Stimulated activated CD8-positive, alpha-beta memory T cell treated with anti-CD3 and anti-CD28 coated beads, Interleukin-2, amount 100 ng/mL, for 1 hour (primary cell): ENCODE data around the gene TCF25.
"Not testable (repeated sequence)": the region's sequence is repeated elsewhere in the genome, so short reads cannot be mapped to it uniquely, and the experiment has no call there.

Experiments
- DNase-seq, 2 donors: peaks; one replicate each; pipeline ENCODE4 v3.0.0-alpha.2; 2020; ENCODE audit warnings: low read depth in 2 of 2

The TCF25 gene

DNA sequence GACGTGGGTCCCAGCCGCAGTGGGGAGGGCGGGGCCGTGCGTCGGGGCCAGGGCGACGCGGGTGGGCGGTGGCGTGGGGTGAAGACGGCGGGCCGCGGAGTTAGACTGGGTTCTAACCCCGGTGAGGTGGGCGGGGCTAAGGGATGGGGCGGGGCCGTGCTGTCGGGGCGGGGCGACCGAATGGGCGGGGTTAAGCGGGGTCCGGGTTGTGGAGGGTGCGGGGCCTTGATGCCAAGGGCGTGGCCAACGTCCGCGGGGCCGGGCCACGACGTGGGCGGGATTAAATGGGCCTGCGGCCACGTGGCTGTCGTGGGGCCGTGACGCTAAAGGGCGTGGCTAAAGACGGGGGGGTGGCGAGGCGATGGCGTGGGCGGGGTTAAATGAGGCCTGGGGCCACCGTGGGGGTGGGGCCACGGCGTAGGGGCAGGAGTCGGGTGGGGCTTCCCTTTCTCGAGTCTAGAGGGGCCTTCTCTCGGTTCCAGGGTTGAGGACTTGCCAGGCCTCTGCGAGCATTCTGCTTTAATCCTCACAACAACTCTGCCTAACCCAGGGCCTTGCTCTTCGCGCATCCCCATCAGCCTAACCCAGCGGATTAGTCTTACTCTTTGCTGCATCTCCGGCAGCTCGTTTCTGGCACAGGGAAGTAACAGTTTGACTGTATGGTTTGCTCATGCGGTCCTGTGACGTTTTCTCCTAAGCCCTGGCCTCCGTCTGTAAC, 739 bp downstream of the TCF25 start:
- peak; percentile 87 to 91 for DNase-seq

DNA sequence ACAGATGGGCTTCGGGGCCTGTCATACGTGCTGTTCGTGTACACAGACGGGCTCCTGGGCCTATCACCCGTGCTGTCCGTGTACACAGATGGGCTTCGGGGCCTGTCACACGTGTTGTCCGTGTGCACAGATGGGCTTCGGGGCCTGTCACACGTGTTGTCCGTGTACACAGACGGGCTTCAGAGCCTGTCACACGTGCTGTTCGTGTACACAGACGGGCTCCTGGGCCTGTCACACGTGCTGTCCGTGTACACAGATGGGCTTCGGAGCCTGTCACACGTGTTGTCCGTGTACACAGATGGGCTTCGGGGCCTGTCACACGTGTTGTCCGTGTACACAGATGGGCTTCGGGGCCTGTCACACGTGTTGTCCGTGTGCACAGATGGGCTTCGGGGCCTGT, 5.7 kb downstream of the TCF25 start:
- DNase-seq: not testable (repeated sequence)

DNA sequence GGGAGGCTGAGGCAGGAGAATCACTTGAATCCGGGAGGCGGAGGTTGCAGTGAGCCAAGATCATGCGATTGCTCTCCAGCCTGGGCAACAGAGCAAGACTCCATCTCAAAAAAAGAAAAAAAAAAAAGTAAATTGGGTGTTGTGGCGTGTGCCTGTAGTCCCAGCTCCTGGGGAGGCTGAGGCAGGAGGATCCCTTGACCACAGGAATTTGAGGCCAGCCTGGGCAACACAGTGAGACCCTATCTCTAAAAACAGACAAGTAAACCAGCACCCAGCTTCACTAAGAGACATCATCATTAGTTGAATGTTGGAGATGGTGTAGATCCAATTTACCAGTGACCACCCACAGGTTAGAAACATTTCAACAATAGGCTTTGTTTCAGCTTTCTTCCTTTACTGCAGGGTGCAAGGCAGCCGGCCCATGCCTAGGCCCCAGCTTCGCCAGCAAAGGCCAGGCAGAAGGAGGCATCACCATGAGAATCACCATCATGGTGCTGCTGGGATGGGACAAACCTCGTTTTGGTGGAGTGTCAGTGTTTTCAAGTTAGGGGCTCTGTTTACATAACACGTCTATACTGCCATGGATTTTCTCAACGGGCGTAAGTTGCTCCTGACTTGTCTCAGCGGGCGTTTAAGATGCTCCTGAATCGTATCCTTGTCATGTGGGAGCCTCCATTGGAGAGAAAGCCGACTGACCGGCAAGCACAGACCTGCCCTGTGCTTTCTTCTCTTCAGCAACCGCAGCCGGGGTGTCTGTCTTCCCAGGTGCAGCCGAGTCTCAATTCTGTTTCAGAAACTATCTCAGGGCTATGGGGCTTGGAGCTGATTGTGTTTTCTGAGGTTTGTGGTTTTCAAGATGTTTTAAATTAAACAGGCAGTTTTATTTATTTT, 7.3 kb downstream of the TCF25 start:
- DNase-seq: no peak

DNA sequence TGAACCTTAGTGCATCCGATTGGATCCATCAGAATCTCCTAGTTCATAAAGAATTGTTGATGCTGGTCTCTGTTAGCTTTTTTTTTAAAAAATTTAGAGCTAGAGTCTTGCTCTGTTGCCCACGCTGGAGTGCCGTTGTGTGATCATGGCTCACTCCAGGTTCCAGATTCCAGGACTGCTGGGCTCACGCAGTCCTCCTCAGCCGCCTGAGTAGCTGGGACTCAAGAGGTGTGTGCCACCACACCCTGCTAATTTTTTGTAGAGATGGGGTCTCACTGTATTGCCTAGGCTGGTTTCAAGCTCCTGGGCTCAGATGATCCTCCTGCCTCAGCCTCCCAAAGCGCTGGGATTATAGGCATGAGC, 8.0 kb downstream of the TCF25 start:
- DNase-seq: no peak

DNA sequence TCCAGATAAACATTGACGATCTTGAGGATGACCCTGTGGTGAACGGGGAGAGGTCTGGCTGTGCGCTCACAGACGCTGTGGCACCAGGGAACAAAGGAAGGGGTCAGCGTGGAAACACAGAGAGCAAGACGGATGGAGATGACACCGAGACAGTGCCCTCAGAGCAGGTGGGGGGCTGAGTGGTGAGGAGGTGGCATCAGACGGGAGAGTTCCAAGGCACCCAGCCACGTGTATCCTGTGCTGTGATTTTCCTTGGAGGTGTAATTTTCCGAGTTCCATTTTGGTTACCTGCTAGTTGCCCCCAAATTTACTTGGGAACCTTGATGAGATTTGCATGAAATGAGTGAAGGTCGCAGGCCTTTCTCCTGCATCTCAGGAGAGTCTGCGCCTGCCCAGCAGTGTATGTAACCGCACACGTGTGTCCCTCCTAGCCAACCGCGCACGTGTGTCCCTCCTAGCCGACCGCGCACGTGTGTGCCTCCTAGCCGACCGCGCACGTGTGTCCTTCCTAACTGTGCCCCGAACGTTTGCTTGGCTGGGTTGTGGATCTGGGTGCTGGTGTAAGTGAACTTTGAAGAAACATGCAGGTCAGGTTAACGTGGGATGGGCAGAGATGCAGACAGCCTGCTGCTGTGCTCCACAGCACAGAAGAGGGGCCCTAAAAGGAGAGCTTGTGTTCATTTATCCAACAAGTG, 10.1 kb downstream of the TCF25 start:
- no peak for DNase-seq

DNA sequence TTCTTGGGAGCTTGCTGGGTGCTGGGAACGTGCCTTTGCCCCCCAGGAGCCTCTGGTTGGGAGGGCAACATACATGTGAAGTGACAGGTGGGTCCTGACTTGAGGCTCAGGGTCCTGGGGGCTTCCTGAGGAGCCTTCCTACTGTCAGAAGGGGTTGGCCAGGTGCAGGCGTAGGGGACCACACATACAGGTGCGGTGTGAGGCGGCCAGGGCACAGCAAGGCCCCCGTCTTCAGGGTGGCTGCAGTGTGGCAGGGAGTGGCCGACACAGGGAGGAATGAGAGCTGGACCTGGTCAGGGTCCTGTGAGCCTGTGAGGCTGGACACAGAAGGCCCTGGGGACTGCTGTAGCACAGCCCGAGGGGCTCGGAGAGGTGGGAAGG, 10.6 kb downstream of the TCF25 start:
- no peak for DNase-seq

DNA sequence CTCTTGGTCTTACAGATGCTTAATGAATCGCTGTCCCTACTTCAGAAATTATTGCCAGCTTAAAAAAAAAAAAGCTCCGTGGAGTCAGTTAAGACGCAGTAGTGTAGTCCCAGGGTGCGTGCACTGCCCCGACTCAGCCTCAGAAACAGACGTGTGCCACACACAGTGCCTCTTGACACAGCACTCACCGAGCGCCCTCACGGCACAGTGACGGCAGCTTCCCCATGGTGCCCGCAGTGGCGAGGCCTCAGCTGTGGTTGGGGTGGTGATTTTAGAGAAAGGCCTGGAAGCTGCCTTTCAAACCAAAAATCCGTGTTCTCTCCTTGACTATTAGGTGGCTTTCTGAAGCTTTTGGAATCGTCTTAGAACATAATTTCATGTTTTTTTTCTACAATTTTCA, 13.9 kb downstream of the TCF25 start:
- no peak for DNase-seq

DNA sequence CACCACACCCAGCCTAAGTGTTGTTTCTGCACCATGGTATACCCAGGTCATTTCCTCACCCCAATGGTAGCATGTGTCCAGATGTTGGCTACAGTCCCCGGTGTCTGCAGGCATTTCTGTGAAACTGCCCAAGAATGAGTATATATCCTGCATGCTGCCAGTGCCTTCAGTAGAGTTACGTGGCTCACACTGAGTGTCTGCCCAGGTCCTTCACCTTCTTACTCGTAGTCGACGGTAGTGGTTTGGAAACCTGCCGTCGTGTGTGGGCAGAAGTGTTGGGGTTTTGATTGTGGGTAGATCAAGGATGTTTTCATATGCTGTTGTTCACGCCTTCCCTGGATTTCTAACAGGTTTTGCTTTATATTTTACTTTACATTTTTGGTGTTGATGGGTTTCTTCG, 16.8 kb downstream of the TCF25 start:
- no peak for DNase-seq

DNA sequence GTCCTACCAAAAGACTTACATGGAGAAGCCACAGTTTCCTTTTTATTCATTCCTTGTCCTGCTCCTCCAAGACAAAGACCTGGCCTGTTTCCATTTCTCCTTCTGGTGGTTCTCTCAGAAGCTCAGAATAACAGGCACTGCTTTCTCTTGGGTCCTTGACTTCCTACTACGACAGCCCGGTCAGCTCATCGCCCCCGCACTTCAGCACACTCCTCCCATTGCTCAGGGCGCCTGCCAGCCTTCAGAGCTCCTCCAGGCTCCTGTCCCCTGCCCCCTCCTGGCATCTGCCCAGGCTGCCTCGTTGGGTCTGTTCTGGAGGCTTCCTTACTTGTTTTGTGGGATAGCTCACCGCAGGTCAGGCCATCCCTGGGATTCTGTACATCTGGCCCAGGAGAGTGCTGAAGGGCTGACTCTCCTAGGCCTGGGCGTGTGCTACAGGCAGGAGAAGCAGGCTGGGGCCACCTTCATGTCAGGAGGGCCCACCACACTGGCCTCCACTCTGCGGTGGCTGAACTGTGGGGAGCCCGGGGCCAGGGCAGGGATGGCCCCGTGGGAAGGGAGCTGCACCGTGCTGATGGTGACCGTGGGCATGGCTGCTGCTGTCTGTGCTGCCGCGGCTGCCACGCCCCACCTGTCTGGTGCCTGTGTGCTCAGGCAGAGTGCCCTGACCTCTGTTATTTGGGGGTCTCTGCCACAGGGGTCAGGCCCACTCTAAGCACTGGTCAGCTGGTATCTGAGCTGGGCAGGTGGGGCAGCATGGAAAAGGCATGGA, 17.7 kb downstream of the TCF25 start:
- no peak for DNase-seq

DNA sequence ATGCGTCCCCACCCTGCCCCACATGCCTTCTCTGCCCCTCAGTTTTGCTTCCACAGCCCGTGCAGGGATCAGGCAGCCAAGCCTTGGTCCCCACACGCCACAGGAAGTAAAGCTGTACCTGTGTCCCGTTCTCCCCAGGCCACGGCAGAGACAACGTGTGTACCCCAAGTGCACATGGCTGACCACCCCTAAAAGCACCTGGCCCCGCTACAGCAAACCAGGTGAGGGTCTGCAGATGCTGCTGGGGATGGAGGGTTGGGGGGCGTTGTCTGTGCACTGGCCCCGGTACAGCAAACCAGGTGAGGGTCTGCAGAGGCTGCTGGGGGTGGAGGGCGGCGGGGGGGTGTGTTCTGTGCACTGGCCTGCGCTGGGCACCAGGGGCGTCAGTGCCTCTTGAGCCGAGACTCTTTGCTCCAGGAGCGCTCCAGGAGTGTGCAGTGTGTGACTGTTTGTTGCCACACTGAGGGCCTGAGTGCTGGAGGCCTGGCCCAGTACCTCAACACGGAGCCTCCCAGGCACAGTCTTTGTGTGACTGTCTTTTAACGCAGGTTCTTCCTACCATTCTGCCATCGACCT, 18.8 kb downstream of the TCF25 start:
- DNase-seq: no peak

DNA sequence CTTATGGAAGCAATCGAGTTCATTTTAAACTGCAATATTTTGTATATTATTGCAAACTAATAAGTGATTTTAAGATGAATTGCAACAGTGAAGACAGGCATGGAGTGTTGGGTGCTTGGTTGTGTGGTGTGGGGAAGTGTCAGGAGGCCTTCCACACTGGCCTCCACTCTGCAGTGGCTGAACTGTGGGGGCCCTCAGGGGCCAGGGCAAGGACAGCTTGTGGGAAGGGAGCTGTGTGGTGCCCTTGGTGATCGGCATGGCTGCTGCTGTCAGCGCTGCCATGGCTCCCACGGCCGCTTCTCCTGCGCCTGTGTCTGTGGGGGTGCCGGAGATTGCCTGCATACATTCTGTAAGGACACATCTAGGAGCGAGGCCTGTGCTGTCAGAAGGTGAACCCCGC, 19.2 kb downstream of the TCF25 start:
- DNase-seq: no peak

DNA sequence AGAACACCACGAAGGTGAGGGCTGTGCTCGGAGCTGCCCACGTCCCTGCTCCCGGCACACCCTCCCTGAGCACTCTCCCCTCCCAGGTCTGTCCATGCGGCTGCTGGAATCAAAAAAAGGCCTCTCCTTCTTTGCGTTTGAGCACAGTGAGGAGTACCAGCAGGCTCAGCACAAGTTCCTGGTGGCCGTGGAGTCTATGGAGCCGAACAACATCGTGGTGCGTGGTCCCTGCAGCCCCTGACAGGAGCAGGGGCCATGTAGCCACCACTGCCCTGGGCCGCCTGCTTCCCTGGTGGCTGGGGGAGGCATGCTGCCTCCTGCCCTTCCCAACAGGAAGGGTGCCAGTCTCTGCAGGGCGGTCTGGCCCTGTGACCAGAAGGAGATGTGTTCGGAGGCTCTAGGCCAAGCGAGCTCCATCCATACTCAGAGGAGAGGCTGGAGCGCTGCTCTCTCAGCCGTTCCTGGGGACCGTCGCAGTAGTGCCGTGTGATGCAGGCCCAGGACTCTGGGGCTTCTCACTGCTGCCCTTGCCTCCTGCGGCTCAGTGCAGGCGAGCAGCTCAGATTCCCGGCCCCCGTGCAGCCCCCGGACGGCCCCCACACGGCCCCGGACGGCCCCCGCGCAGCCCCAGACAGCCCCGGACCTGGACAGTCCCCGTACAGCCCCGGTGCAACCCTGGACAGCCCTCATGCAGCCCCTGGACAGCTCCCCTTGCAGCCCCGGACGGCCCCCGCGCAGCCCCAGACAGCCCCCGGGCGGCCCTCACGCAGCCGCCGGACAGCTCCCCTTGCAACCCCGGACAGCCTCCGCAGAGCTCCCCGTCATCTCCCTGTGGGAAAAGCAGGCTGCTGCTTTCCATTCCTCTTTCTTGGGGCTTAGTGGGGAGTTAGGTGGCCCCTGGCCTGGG, 20.5 kb downstream of the TCF25 start:
- DNase-seq: no peak

DNA sequence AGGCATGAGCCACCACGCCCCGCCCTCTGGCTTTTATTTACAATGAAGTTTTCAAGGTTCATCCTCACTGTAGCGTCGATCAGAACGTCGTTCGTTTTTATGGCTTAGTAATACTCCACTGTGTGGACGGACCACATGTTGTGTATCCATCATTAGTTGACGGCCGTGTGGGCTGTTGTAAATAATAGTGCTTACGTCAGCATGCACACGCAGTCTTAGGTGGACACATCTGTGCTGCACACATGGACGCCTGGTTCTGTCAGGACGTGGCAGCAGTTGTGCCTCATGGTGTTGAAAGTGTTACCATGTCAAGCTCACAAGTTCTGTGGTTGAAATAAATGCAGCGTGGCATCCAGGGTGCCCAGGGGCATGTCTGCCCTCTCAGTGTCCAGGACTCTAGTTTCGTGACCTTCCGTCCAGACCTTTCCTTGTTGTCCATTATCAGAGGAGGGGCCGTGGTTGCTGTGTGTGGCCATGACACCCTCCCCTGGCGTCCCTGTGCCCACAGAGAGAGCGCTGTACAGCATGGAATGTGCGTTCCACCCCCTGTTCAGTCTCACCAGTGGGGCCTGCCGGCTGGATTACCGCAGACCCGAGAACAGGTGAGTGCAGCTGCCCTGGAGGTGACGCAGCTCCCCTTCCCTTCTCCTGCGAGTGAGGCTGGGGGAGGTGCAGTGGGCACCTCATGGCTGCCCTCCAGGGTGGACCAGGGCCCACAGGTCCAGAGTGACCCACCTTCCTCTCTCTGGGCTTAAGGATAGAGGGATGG, 22.3 kb downstream of the TCF25 start:
- DNase-seq: no peak

DNA sequence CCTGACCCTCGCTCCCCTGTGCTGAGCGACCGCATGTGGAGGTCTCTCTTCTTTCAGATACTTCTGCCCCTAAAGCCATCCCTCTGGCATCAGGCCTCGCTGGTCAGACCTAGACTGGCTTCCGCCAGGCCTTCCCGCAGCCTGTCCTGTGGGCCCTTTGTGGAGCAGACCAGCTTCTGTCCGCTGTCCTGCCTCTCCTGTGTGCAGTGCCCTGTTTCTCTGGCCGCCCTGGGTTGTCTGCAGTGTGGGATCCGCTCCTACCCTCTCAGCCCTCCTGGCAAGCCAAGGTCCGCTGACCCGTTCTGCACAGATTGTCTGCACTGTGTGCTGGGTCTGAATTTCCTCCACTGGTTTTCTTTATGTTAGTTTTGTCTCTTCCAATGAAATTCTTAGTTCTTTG, 23.8 kb downstream of the TCF25 start:
- DNase-seq: no peak

DNA sequence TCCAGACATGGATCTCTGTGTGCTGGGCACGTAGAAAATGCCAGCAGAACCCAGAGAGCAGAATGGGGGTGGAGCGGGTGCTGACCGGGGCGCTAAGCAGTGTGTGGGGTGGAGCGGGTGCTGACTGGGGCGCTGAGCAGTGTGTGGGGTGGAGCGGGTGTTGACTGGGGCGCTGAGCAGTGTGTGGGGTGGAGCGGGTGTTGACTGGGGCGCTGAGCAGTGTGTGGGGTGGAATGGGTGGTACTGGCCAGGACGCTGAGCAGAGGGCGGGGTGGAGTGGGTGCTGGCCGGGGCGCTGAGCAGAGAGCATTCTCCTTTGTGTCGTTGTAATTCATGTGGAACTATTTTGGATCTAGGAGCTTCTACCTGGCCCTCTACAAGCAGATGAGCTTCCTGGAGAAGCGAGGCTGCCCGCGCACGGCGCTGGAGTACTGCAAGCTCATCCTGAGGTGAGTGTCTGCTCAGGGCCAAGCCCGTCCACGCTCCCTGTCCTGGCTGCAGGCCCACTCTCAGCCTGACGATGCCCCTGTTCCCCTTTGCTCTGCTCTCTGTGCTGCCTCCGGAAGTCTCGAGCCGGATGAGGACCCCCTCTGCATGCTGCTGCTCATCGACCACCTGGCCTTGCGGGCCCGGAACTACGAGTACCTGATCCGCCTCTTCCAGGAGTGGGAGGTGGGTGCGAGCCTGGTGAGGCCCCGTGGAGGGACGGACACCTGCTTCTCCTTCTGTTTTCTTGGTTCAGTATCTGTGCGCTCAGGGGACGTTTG, 25.0 kb downstream of the TCF25 start:
- DNase-seq: no peak

DNA sequence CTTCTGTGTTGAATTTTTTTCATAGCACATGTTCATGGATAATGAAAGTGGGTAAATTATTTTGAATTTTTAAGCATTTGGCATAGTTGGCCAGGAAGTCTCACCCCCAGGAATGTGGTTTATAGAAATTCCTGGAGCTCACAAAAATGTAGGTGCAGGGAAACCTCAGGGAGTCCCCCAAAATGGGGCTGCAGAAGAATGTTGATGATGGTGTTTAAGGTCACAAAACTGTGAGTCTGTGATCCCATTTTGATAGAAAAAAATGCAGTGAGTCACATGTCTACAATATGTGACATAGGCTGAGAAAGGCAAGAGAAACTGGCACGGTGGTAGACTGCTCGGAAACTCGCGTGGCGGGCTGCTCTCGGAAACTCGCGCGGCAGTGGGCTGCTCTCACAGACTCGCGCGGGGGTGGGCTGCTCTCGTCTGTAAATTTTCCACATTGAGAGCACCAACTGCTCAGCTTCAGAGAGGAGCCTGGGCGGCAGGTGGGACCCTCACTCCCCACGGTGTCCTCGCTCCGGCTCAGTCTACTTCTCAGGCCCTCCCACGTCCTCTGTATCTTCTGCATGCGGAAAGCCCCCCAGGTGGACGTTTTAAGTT, 26.6 kb downstream of the TCF25 start:
- no peak for DNase-seq

DNA sequence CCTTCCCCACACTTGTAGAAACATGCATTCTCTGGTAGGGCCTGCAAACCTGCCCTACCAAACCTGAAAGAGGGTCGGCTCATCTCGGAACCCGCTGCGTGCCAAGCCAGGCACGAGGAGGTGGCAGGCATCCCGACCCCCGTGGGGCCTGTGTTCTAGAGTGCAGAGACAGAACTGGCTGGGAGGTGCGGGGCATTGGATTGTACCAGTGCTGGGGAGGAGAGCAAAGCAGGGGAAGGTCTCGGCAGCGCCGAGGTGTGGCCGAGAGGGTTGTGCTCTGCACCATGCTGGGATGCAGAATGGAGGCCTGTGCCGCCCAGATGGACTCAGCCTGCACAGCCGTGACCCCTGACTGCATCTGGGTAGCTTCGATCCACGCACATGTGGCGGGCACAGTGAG, 27.5 kb downstream of the TCF25 start:
- no peak for DNase-seq

DNA sequence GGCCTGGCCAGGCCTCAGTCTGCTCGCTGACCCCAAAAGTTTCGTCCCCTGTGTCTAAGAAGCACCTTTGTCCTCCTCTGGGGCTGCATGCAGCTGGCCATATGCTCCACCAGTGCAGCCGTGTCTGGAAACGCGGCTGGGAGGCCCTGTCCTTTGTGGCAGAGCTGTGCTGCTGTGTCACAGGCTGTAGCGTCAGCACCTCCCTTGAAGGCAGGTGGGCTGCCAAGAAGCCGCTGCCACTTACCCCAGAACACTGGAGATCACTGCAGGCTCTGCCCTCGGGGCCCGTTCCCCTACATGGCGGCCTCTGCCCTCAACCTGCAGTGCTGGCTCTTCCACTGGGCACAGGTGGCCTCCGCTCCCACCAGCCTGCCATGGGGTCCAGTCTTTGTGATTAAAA, 29.6 kb downstream of the TCF25 start:
- DNase-seq: no peak
